Vagina (tissue), 2 donors: ENCODE results near the gene QRICH2. TPM values are rescaled to one million over a fixed set of nuclear protein-coding genes. Genes with fewer than 3 reads are reported as not detected.

ENCODE experiments used
- DNase-seq, 2 donors: peaks; one replicate each; pipeline ENCODE4 v3.0.0-alpha.2; 2017; ENCODE audit errors: extremely low spot score in 2 of 2
- H3K27ac ChIP-seq: fragments of 200-600 bp; sonication (generic); one replicate; pipeline ENCODE4 v1.5.1; 2019
- H3K27me3 ChIP-seq: fragments of 200-600 bp; sonication (generic); one replicate; pipeline ENCODE4 v1.5.1; 2019
- H3K36me3 ChIP-seq, 2 donors: fragments of 200-600 bp; sonication (generic); one replicate each; pipeline ENCODE4 v1.5.1; 2017 to 2019
- H3K4me1 ChIP-seq: fragments of 200-600 bp; sonication (generic); one replicate; pipeline ENCODE4 v1.5.1; 2019
- H3K4me3 ChIP-seq, 2 donors: fragments of 200-600 bp; sonication (generic); 1 replicate in 1 of 2; 2 replicates in 1 of 2; pipeline ENCODE4 v1.5.1; 2016 to 2019
- H3K9me3 ChIP-seq: fragments of 200-600 bp; sonication (generic); one replicate; pipeline ENCODE4 v1.5.1; 2019
- POLR2A ChIP-seq, 2 donors: fragments of 450-650 bp; IDR thresholded peaks; one replicate each; pipeline ENCODE4 v1.6.1; 2017; ENCODE audit warnings: antibody characterized with exemption in 2 of 2, mild to moderate bottlenecking in 2 of 2, moderate library complexity in 2 of 2
- POLR2AphosphoS5 ChIP-seq, 2 donors: sonication (generic); formaldehyde crosslinking; IDR thresholded peaks; one replicate each; pipeline ENCODE4 v1.9.0; 2017; ENCODE audit warnings: antibody characterized with exemption in 2 of 2, mild to moderate bottlenecking in 2 of 2, low read depth in 1 of 2; ENCODE audit not compliant: insufficient read depth in 1 of 2
- intact Hi-C: fragments of 100-400 bp; cut with DNase I; formaldehyde crosslinking; loops from one replicate; pipeline ENCODE4 v1.15.1; 2023
- total RNA-seq: library from RNA; depleted of rRNA; stranded (reverse); fragments of >200 nt; gene quantifications from one replicate; pipeline ENCODE4 v1.2.3, GENCODE V29; 2016
- TF ChIP-seq, protein P1 (sequence below), 3 experiments: fragments of 450-650 bp in 2 of 3; fragments of 200-600 bp in 1 of 3; sonication (generic) in 1 of 3; IDR thresholded peaks; one replicate each; pipeline ENCODE4 v1.5.1; 2017 to 2019; ENCODE audit warnings: antibody characterized with exemption in 3 of 3, mild to moderate bottlenecking in 2 of 3, moderate library complexity in 2 of 3

QRICH2 gene
- total RNA-seq, 1 donor from 2014 or later = 10.8 TPM

DNA sequence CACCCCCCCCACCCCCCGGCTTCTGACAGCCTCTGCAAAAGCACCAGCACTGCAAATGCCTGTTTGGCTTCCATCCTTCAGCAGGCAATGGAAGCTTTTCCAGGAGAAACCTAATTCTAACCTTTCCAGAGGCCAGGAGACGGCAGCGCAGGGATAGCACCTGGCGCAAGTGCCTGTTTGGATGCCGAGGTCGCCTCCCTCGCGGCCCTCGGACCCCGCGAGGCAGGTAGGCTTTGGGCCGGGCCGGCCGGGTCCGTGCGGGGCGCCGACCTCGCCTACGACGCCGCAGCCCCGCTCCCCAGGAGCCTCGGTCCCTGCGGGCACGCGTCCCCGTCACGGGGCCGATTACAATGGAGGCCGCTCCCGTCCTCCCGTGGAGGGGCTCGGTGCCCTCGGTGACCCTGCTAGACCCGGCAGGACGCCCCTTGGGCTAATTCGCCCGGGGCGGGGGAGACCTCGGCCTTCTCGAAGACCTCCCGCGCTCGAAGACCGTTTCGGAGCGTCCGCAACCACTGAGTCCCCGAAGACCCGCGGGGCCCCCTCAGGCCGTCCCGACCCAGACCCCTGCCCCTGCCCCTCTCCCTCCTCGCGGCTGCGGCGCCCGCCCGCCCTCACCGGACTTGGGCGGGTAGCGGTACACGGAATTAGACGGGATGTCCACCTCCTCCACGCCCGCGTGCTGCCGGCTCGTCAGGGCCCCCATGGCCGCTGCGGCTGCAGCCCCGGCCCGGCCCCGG, 68.4 kb downstream of the QRICH2 start:
- intact Hi-C loops = no loop called here
- H3K4me3 ChIP-seq = peak overlapping the region; percentile 49 to 76
- no peaks in the 10 kb centered on the region for H3K36me3 ChIP-seq
- H3K4me1 ChIP-seq = peaks cover 16% of the 10 kb centered on the region
- H3K27me3 ChIP-seq = no peaks in the 10 kb centered on the region
- no peak overlapping the region for H3K27ac ChIP-seq
- TF ChIP-seq, protein P1, sequence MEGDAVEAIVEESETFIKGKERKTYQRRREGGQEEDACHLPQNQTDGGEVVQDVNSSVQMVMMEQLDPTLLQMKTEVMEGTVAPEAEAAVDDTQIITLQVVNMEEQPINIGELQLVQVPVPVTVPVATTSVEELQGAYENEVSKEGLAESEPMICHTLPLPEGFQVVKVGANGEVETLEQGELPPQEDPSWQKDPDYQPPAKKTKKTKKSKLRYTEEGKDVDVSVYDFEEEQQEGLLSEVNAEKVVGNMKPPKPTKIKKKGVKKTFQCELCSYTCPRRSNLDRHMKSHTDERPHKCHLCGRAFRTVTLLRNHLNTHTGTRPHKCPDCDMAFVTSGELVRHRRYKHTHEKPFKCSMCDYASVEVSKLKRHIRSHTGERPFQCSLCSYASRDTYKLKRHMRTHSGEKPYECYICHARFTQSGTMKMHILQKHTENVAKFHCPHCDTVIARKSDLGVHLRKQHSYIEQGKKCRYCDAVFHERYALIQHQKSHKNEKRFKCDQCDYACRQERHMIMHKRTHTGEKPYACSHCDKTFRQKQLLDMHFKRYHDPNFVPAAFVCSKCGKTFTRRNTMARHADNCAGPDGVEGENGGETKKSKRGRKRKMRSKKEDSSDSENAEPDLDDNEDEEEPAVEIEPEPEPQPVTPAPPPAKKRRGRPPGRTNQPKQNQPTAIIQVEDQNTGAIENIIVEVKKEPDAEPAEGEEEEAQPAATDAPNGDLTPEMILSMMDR (IDR thresholded peaks at IDR 0.05) = no peak
- TF ChIP-seq POLR2A (IDR thresholded peaks at IDR 0.05) = no peak
- no peak for DNase-seq
- no peaks in the 10 kb centered on the region for H3K9me3 ChIP-seq

DNA sequence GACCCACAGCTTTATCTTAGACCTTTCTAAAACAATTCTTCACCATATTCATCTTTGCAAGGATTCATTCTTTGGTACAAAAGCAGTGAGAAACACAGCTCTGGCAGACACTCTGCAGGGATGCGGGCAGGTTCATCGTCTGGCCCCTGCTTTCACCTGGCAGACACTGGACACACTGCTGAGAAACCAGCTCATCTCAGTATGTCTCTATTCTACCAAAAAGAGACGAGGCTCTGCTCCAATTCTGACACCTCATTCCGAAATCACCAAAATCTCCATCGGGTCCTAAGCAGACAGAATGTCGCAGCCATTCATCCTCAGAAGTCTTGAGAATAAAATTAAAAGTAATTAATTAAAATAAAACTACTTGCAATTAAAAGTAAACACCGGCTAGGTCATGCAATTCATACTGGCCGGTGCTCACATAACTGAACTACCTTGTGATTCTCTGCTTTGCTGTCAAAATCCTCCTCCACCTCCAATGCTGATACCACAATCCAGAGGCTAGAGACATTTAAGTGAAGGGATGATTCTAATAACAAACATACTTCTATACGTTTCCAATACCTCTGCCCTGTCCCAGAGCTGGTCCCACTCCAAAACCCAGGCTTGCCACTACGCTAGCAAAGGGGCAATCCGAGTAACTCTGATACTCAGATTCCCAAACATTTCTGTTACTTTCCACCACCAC, 69.1 kb downstream of the QRICH2 start:
- Histone ChIP-seq H3K27me3 (no peaks in the 10 kb centered on the region), H3K9me3 (no peaks in the 10 kb centered on the region), H3K27ac (no peak overlapping the region), H3K4me3 (peak overlapping the region; percentile 49 to 76), H3K36me3 (no peaks in the 10 kb centered on the region), H3K4me1 (peaks cover 16% of the 10 kb centered on the region)
- no peak for DNase-seq
- no peak for TF ChIP-seq POLR2AphosphoS5 (IDR thresholded peaks at IDR 0.05; ENCODE audit: insufficient read depth in 1 of 2, low read depth in 1 of 2)
- TF ChIP-seq, protein P1 (IDR thresholded peaks at IDR 0.05) = no peak
- no peak for TF ChIP-seq POLR2A (IDR thresholded peaks at IDR 0.05)
- intact Hi-C loops = no loop called here

DNA sequence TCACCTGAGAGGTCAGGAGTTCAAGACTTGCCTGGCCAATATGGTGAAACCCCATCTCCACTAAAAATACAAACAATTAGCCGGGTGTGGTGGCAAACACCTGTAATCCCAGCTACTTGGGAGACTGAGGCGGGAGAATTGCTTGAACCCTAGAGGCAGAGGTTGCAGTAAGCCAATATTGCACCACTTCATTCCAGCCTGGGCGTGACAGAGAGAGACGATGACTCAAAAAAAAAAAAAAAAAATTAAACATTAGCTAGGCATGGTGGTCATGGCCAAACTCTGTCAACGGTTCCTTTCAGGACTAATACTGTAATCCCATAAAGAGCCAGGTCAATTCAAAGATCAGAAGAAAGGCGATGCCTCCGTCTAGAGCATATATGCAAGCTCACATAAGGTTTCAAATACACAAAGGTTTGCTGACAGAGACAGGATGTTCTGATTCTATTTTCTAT, 70.2 kb downstream of the QRICH2 start:
- intact Hi-C loops = no loop called here
- Histone ChIP-seq H3K4me1 (peaks cover 16% of the 10 kb centered on the region), H3K27ac (no peak overlapping the region), H3K36me3 (no peaks in the 10 kb centered on the region), H3K9me3 (no peaks in the 10 kb centered on the region), H3K4me3 (no peak overlapping the region), H3K27me3 (no peaks in the 10 kb centered on the region)
- no peak for DNase-seq
- TF ChIP-seq POLR2A (IDR thresholded peaks at IDR 0.05) (no peak), POLR2AphosphoS5 (IDR thresholded peaks at IDR 0.05; ENCODE audit: insufficient read depth in 1 of 2, low read depth in 1 of 2) (no peak)
- TF ChIP-seq, protein P1 (IDR thresholded peaks at IDR 0.05) = no peak

DNA sequence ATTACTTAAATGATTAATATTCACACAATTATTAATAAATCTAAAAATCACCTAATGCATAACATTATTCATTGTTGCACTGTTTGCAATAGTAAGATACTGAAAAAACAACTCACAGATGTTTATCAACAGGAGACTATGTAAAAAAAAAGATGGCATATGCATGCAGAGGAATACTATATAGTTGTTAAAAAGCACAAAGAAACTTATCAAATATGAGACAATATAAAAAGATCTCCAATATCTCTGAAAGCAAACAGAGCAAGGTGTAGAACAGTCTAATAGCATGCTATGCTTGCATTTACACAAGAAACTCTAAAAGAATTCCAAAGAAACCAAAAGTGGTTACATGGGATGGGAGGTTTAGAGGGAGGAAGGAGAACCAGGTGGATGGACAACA, 71.5 kb downstream of the QRICH2 start:
- Histone ChIP-seq H3K4me1 (peaks cover 16% of the 10 kb centered on the region), H3K36me3 (no peaks in the 10 kb centered on the region), H3K27ac (no peak overlapping the region), H3K4me3 (no peak overlapping the region), H3K9me3 (no peaks in the 10 kb centered on the region), H3K27me3 (no peaks in the 10 kb centered on the region)
- DNase-seq = no peak
- no peak for TF ChIP-seq POLR2A (IDR thresholded peaks at IDR 0.05)
- TF ChIP-seq, protein P1 (IDR thresholded peaks at IDR 0.05) = no peak
- TF ChIP-seq POLR2AphosphoS5 (IDR thresholded peaks at IDR 0.05; ENCODE audit: insufficient read depth in 1 of 2, low read depth in 1 of 2) = no peak
- intact Hi-C loops = no loop called here

DNA sequence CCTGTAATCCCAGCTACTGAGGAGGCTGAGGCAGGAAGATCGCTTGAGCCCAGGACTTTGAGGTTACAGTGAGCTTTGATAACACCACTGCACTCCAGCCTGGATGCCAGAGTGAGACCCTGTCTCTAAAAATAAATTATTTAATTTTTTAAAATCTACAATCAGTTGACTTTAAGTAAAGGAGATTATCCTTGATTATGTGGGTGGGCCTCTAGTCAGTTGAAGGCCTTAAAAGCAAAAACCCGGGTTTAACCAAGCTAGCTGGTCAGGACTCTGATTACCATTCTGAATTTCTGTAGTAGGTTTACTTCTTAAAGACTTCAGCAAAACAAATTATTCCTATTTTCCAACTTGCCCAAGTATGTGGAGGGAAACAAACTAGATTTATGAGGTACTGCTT, 72.2 kb downstream of the QRICH2 start:
- intact Hi-C loops = no loop called here
- Histone ChIP-seq H3K4me3 (no peak overlapping the region), H3K36me3 (no peaks in the 10 kb centered on the region), H3K27ac (no peak overlapping the region), H3K9me3 (no peaks in the 10 kb centered on the region), H3K4me1 (peaks cover 13% of the 10 kb centered on the region), H3K27me3 (no peaks in the 10 kb centered on the region)
- TF ChIP-seq, protein P1 (IDR thresholded peaks at IDR 0.05) = no peak
- no peak for TF ChIP-seq POLR2A (IDR thresholded peaks at IDR 0.05)
- no peak for TF ChIP-seq POLR2AphosphoS5 (IDR thresholded peaks at IDR 0.05; ENCODE audit: insufficient read depth in 1 of 2, low read depth in 1 of 2)
- DNase-seq = no peak
